Hypothalamus (tissue), 51 donors: ENCODE data around the gene CARD18.

Source experiments
- DNase-seq, 51 donors: peaks; one replicate each; lab custom pipeline; 2025; lab: John Stamatoyannopoulos, UW

CARD18 gene, protein sequence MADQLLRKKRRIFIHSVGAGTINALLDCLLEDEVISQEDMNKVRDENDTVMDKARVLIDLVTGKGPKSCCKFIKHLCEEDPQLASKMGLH

DNA sequence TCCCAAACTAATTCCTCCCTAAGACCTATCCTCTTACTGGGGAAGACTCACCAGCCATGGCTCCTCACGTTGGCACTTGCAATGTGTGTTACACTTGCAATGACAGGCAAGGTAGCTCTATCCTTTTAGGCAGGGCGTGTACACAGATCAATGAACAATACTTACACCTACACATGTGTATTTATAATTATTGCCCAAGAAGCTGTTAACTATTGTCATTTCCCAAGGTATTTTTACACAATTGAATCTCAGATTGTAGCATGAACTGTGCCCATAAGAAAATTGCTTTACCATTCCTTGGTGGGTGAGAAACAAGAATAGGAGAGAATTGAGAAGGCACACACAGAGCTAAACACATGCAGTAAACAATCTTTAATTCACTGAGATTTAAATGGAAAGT, at the start of gene CARD18:
Gene CARD18 (minus strand): TSS at position 101 of the 400 bp plus-strand sequence. CDS start 43 bp downstream, at position 58.
- no peak for DNase-seq

DNA sequence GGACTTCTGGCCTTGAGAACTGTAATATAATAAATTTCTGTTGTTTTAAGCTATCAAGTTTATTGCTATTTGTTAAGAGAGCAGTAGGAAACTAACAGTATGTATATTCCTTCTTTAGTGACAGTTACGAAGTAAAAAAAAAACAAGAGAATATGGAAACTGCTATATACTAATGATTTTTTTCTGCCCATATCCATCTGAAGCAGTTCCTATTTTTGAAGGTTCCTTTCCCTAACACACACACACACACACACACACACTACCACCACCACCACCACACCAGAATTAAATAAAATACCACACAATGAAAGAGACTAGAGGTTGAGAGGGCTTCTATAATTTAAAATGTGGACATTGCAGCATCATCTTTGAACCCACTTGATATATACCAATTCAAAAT, 44.4 kb upstream of the CARD18 start:
- DNase-seq, result no peak

DNA sequence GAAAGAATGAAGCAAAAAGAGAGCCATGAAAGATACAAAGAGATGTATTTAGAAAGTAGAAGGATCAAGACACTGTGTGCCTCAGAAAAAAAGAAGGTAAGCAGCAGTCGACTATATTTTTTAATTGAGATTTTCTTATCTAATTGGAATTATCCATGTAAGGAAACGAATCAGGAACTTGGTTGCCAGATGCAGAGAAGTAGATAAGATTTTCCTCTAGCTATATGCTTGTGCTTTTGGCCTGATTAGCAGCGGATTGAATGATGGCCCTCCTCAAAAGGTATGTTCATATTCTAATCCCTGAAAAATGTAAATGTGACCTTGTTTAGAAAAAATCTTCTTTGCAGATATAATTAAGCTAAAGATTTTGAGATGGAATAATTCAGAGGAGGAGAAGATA, 43.9 kb upstream of the CARD18 start:
- DNase-seq, result no peak

DNA sequence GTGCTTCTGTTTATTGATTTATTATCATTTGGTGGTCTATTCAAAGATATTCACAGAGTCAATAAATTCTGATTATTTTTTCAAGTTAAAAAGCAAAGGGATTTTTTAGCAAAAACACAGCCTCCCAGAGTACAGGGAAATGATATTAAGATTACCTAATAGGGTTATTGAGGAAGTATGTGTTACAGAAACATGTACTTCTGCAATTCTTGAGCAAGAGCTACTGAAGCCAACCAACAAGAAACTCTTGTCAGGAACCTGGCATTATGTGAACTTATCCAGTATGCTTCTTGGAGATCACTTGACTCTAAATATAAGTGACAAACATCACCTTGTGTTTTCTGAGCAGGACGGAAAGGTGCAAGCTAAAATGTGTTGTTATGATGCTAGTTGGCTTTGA, 42.0 kb upstream of the CARD18 start:
- DNase-seq, result no peak

DNA sequence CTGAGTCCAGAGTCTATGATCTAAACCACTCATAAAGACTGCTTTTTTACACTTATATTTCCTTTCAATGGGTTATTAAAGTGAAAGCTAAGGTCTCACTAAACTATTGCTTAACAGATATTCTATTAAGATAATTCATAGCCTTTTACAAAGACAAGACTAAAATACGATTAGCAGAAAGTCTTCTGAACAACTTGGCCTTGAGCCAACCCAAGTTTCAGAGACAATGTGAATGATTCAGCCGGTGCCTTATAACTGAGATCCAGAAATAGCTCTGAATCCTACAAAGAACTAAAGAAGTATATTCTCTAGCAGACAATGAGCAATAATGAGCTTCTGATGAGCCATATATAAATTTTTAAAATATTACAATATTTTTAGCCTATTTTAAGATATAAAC, 41.5 kb upstream of the CARD18 start:
- DNase-seq, result peak in 2 of 51 donors; percentile 2 to 8

DNA sequence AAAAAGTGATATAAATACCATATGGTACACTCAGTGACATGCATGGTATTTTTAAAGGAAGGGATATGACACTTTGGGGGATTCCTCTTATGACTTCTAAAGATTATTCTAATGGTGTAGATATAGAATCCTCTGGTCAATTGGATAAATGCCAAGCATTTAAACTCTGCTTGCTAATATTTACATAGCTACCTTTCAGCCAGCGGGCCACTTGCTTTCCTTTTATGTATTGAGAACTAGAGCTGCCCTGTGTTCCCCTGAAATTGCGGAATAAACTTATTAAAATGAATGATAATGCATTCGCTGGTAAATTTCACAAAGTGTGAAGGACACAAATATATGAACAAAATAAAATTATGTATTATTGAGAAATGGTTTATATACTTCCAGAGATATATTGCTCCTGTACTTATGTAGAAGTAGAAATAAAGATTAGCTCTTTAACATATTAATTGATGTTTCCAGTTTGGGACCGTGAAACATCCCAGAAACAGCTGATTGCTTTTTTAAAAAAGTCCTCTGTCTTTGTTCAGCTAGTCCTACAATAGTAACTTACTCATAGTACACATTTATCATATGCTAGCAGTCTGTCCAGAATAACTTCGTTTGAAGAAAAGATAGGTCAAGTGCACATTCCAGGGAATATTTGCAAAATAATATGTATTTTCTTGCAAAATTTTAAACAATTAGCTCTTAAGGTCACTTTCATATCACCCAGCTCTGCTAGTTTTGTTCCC, 40.1 kb upstream of the CARD18 start:
- no peak for DNase-seq

DNA sequence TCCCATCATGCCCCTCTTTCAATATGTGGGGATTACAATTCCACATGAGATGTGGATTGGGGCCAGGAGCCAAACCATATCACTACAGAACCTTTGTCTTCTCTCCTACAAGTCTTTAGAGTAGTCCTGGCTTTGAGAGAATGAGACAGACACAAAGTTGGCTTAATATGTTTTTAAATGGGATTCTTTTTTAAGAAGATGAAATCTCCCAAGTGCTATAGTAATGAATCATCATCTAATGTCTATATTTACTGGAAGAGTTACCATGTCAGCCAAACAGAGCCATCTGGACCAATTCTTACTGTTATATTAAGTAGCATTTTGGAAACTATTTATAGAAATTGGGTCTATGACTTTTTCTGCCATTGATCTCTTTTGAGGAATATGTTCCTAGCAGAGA, 38.1 kb upstream of the CARD18 start:
- no peak for DNase-seq

DNA sequence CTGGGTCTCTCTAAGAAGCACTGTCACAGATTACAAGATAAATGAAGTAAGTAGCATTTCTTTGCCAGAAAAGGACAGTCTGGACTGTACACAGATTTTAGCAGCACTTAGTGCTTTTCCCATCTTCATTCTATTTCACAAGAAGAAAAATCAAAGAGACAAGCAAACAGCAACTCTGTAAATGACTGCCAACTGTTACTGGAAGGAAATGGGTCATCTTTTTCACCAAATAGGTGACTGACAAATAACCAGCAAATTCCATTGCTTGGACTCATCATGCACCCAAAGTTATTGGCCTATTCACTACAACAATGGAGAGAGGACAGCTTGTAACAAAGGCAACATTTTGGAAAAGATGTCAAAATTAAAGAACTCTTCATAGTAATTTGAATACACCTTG, 28.9 kb upstream of the CARD18 start:
- no peak for DNase-seq

DNA sequence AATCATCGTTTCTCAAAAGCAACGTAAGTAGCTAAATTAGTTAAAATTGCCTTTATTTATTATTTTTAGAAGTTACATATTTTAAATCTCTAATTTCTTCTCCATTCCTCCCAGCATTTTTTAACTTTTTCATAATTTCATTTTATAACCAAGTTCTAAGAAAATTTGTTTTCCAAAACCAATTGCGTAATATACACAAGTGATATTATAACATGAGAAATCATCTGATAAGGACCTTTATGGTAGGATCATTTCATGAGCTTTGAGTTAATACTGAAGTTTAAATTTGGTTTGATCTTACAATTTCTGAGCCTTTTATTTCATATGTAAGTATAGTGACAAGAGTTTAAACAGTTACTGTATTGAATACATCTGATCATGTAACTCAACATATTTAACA, 27.7 kb upstream of the CARD18 start:
- no peak for DNase-seq

DNA sequence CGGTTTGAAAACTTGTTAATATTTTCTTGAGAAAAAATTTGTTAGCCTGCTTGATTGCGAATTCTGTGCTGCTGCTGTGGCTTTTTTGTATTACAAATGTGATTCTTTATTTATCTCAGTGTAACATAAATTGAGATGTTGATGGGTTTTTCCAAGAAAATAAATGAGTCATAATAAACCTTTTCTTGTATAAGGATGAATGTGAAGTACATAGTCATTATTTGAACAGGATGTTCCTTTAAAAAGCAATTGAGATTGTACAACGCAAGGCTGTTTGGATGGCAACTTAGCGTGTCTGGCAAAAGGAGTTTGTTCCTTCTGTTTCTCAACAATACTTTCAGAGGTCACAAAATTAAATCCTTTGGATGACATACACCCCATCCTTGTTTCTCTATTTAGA, 24.6 kb upstream of the CARD18 start:
- DNase-seq, result no peak

DNA sequence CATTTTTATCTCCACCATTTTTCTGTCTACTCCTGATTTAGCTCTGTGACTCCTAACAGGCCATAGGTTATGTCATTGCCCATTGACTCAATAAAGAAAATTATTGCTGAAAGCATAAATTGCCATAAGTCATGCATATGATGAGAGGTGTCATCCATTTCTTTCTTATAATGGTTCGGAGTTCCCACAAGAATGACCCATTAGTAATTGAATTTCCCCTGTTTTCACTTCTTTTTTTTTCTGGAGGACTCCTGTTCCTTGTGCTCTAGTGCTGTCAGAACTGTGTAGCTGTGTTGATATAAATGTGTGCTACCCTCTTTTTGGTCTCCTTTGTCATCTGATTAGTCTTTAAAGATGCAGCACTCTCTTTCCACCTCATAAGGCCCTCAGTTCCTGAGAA, 22.9 kb upstream of the CARD18 start:
- DNase-seq, result no peak

DNA sequence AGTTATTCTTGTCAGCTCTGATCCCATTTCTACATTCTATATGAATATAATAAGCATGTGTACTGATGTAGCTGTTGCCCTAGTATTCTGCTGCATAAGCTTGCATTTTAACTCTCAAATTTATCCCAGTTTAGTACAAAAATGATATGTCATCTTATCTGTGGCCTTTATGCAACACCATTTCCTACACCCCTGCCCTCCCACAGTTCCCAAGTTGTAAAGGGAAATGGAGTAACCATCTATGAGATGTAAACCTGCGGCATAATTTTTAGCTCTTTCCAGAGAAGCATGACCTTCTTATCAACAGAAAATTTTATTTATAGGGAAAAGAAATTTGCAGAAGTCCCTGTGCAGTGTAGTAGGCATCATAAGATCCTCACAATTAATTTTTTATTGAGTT, 18.9 kb upstream of the CARD18 start:
- no peak for DNase-seq

DNA sequence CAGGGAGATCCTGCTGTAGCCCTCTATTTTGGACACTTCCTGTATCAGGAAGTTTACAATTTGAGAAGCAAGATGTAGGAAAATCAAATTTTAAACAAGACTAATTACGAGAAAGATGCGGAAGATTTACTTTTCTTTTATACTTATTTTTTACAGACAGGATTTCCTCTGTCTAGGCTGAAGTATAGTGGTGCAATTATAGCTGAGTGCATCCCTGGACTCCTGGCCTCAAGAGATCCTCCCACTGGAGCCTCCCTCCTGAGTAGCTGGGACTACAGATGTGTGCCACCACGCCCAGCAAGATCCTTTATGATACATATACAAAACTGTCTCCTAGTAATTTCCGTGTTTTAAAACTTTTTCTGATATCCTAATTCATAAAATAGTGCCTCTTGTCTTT, 17.2 kb upstream of the CARD18 start:
- DNase-seq, result no peak

DNA sequence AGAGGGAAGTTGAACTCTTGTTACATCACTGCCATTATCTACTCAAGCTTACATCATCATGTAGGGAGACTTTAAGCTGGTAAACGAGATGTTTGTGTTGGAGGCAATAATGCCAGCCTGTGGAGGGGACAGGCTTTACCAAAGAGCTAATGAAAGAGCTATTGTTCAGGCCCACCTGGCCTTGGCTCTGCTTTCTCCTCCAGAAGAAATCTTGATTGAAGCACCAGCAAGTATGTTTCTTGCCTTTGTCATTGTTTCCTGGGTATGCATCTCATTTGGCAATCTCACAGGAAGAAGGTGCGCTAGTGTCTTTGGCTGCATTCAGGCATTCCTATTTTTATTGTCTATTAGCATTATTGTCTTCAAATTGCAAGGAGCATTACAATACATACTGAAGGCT, 16.7 kb upstream of the CARD18 start:
- no peak for DNase-seq

DNA sequence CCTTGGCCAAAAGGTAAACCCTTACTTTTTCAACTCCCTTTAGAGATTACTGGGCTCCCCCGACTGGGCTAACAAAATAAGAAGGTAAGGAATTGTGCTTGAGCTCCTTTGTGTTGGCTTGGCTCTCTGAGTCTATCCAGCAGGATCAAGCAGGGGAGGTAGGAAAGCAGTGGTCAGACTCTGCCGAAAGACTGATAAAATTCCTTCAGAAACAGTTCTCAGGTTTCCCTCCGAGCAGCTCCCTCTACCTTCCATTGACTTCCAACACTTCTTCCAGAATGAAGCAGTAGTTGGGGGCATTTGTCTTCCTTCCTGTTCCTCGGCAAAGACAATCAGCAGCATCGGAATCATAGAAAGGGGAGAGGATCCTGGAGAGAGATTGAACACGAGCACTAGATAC, 16.1 kb upstream of the CARD18 start:
- no peak for DNase-seq

DNA sequence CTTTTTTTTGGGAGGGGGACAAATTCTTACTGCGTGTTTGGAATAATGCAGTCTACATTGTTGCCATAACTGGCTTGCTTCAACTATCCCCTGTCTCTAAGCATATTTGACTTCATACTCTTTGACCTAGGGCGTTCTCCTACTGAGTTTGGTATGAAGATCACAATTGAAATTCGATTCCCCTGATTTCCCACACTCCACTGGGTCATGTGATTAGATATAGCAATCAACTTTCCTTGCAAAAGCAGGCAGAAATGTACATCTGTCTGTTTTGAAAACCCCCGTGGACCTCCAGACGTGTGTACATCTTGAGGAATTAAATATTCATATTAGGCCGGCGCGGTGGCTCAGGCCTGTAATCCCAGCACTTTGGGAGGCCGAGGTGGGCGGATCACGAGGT, 13.8 kb upstream of the CARD18 start:
- no peak for DNase-seq

DNA sequence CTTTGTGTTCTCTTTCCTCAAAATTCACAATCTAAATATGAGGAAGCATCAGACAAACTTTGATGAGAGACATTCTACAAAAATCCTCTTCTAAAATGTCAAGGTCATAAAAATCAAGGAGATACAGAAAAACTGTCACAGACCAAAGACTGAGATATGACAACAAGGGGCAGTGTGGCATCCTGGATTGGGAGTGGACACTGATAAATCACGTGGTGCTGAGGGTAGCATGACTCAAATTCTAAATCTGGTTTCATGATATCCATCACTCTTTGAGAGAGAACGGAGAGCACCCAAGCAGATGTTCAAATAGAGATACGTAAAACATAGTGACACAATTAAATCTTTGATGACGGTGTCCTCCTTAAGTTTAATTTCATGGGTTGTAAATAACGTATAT, 13.0 kb upstream of the CARD18 start:
- no peak for DNase-seq

DNA sequence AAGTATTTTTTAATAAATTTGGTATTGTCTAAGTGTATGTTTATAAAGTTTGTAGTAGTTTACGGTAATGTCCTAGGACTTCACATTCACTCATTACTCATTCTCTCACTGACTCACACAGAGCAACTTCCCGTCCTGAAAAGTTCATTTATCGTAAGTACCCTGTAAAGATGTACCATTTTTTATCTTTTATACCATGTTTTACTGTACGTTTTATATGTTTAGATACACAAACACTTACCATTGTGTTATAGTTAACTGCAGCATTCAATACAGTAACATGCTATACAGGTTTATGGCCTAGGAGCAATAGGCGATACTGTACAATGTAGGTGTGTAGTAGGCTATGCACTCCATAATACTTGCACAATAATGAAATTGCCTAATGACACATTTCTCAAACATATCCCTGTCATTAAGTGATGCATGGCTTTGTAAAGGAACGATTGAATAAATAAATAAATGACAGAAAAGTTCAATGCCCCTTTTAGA, 12.5 kb upstream of the CARD18 start:
- no peak for DNase-seq

DNA sequence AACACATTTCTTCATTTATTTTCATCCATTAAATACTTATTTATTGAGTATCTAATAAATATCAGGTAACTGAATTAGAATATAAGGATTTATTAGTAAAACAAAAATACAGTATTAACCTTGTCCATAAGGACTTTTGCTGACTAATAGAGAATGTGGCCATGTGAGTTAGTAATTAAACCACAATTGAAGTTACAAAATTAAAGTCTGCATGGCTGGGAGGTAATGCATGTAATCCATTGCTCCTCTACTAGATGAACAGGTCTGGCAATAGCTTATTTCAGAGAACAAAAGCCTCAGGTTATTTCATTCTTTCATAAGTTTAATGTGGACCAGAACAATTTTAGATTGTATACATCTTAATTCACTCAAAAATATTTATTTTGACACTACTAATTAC, 9.9 kb upstream of the CARD18 start:
- no peak for DNase-seq

DNA sequence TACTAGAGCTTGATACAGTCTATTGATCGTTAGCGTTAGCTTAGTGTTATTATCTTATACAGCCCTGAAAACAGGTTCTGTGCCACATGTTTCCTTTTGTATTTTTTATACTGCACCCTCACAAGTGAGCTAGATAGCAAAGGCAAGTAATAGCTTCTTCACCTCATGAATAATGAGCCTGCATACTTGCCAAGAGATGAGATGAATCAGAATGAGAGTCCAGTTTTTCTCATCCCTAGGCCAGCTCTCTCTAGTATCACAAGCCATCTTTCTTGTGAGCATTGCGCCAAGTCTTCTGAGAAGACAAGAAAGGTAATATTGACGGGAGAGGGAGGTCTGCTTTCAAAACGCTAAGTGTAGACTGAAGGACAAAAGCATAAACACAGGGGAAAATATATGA, 8.7 kb upstream of the CARD18 start:
- DNase-seq, result no peak

DNA sequence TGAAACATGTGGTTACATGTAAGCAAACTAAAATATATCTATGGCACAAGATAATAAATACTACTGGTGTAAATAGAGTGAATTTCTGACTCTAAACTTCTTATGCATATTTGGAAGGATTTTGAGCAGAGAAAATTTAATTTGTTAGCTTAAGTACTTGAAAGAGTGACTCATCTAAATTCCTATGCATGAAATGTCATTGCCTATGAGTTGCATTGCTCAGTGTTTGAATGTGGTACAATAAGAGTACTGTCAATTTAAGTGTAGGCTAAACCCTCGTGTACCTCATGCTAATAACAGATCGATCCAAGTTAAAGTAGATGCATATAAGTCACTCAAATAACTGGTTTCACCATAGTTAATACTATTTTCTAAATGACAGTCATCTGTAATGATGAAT, 5.3 kb upstream of the CARD18 start:
- DNase-seq, result no peak

DNA sequence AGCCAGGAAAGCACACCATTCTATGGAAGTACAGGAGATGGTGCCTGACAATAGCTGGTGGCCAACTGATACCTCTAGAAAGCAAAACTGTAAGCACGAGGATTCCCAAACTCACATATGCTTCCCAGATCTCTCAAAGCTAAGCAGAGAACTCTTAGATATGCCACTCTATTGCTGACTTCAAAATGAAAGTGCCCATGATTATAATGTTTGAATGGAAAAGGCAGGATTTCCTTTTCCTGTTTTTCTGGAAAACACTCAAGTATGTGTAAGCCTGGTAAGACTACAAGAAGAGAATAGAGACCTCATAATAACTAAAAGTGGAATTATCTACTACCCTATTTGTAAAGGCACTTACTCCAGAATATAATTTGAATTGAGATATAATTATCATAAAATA, 2.6 kb upstream of the CARD18 start:
- no peak for DNase-seq

DNA sequence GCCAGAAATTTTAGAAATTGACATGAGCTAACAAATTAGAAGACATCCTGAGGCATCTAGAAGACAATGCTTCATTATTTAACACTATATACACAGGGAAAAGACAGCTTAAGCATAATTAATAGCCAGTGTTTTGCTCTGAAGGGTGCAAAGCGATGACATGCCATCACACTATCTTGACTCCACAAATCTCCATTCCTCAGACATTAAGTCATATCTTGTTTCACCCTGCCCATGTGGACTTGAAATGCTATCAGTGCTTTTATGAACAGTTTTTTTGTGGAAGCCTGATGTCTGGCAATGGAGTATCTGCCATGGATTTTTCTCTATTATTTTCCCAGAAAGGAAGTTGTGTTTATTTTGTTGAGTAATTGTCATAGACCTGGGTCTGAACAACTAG, 2.3 kb downstream of the CARD18 start:
- no peak for DNase-seq
